ENCODE measurements around the gene WSB1.

WSB1 gene

GRCh38 chr17:27339836-27340550 lies 46.1 kb downstream of the WSB1 start:
- peak; percentile 61 for DNase-seq

GRCh38 chr17:27340575-27340974 lies 46.7 kb downstream of the WSB1 start:
- DNase-seq = no peak

- no peak for DNase-seq
Observed at GRCh38 chr17:27341041-27341471, 47.1 kb downstream of the WSB1 start.

- no peak for DNase-seq
Observed at GRCh38 chr17:27342059-27342458, 48.1 kb downstream of the WSB1 start.

- DNase-seq = no peak
Observed at GRCh38 chr17:27343294-27343693, 49.4 kb downstream of the WSB1 start.

- DNase-seq = peak; percentile 25
Observed at GRCh38 chr17:27343977-27344607, 50.2 kb downstream of the WSB1 start.

GRCh38 chr17:27345141-27345904 lies 51.4 kb downstream of the WSB1 start:
- no peak for DNase-seq

GRCh38 chr17:27346228-27346899 lies 52.5 kb downstream of the WSB1 start:
- no peak for DNase-seq

GRCh38 chr17:27348196-27348595 lies 54.3 kb downstream of the WSB1 start:
- DNase-seq = no peak

- DNase-seq = no peak
Observed at GRCh38 chr17:27349540-27350021, 55.7 kb downstream of the WSB1 start.

- DNase-seq = no peak
Observed at GRCh38 chr17:27351759-27352158, 57.8 kb downstream of the WSB1 start.

- DNase-seq = no peak
Observed at GRCh38 chr17:27352448-27353032, 58.6 kb downstream of the WSB1 start.

- no peak for DNase-seq
Observed at GRCh38 chr17:27353033-27353460, 59.1 kb downstream of the WSB1 start.

- DNase-seq = peak; percentile 87
Observed at GRCh38 chr17:27353461-27354050, 59.6 kb downstream of the WSB1 start.

- no peak for DNase-seq
Observed at GRCh38 chr17:27354051-27354490, 60.2 kb downstream of the WSB1 start.

- DNase-seq = no peak
Observed at GRCh38 chr17:27354491-27355081, 60.7 kb downstream of the WSB1 start.

- DNase-seq = no peak
Observed at GRCh38 chr17:27355419-27355818, 61.5 kb downstream of the WSB1 start.

GRCh38 chr17:27356091-27356705 lies 62.3 kb downstream of the WSB1 start:
- DNase-seq = no peak

GRCh38 chr17:27357236-27357635 lies 63.3 kb downstream of the WSB1 start:
- no peak for DNase-seq

- DNase-seq = no peak
Observed at GRCh38 chr17:27360507-27360906, 66.6 kb downstream of the WSB1 start.

- no peak for DNase-seq
Observed at GRCh38 chr17:27361695-27362094, 67.8 kb downstream of the WSB1 start.
